Bone marrow (tissue), 2 donors: Measurements from ENCODE around the gene LRRN3.
"Not testable (repeated sequence)": the region's sequence is repeated elsewhere in the genome, so short reads cannot be mapped to it uniquely, and the experiment has no call there.

Source experiments
- DNase-seq, 2 donors: peaks; one replicate each; lab custom pipeline; 2025; lab: John Stamatoyannopoulos, UW

The LRRN3 gene

GRCh38 chr7:111090846-111091245 lies at the start of gene LRRN3:
Gene LRRN3 (plus strand): TSS chr7:111091127. CDS start chr7:111122773, 31,646 bp downstream.
- no peak for DNase-seq

- DNase-seq, result no peak
Measured at GRCh38 chr7:111041577-111041976, 49.4 kb upstream of the LRRN3 start.

- no peak for DNase-seq
Measured at GRCh38 chr7:111042842-111043241, 48.1 kb upstream of the LRRN3 start.

- DNase-seq, result no peak
Measured at GRCh38 chr7:111043561-111043960, 47.4 kb upstream of the LRRN3 start.

- no peak for DNase-seq
Measured at GRCh38 chr7:111045449-111045848, 45.5 kb upstream of the LRRN3 start.

- no peak for DNase-seq
Measured at GRCh38 chr7:111047595-111047994, 43.3 kb upstream of the LRRN3 start.

- no peak for DNase-seq
Measured at GRCh38 chr7:111049971-111050680, 40.8 kb upstream of the LRRN3 start.

GRCh38 chr7:111050875-111051416 lies 40.0 kb upstream of the LRRN3 start:
- no peak for DNase-seq

GRCh38 chr7:111051832-111052231 lies 39.1 kb upstream of the LRRN3 start:
- DNase-seq, result no peak

- DNase-seq, result no peak
Measured at GRCh38 chr7:111053035-111053434, 37.9 kb upstream of the LRRN3 start.

- DNase-seq, result no peak
Measured at GRCh38 chr7:111056371-111056770, 34.6 kb upstream of the LRRN3 start.

- no peak for DNase-seq
Measured at GRCh38 chr7:111057066-111057465, 33.9 kb upstream of the LRRN3 start.

GRCh38 chr7:111059833-111060232 lies 31.1 kb upstream of the LRRN3 start:
- DNase-seq, result no peak

- DNase-seq, result no peak
Measured at GRCh38 chr7:111063166-111063565, 27.8 kb upstream of the LRRN3 start.

GRCh38 chr7:111067251-111067650 lies 23.7 kb upstream of the LRRN3 start:
- no peak for DNase-seq

GRCh38 chr7:111067682-111068081 lies 23.2 kb upstream of the LRRN3 start:
- DNase-seq, result no peak

- no peak for DNase-seq
Measured at GRCh38 chr7:111068618-111069017, 22.3 kb upstream of the LRRN3 start.

GRCh38 chr7:111071556-111071955 lies 19.4 kb upstream of the LRRN3 start:
- no peak for DNase-seq

GRCh38 chr7:111072658-111073057 lies 18.3 kb upstream of the LRRN3 start:
- DNase-seq, result not testable (repeated sequence)

- no peak for DNase-seq
Measured at GRCh38 chr7:111074071-111074747, 16.7 kb upstream of the LRRN3 start.

GRCh38 chr7:111074748-111075146 lies 16.2 kb upstream of the LRRN3 start:
- no peak for DNase-seq

GRCh38 chr7:111075498-111075897 lies 15.4 kb upstream of the LRRN3 start:
- DNase-seq, result no peak

GRCh38 chr7:111076205-111076604 lies 14.7 kb upstream of the LRRN3 start:
- no peak for DNase-seq
